Heart right ventricle (tissue), 16 donors: ENCODE measurements around the gene NR3C1. TPM values are rescaled to one million over a fixed set of nuclear protein-coding genes. Genes with fewer than 3 reads are reported as not detected.

Experiments used
- ATAC-seq, 8 donors: fragments of 200-7000 bp; cut with Tn5 transposase; one replicate each; pipeline ENCODE4 v1.9.1; 2020; ENCODE audit warnings: mild to moderate bottlenecking in 8 of 8, moderate library complexity in 8 of 8, moderate number of reproducible peaks in 1 of 8
- DNase-seq, 2 donors: peaks; one replicate each; pipeline ENCODE4 v3.0.0-alpha.2; 2020
- H3K27ac ChIP-seq, 10 donors: fragments of 200-600 bp; sonication (generic) in 2 of 10; one replicate each; pipeline versions ENCODE4 v1.5.0 to v1.8.0; 2020 to 2022; ENCODE audit warnings: mild to moderate bottlenecking in 3 of 10
- H3K27me3 ChIP-seq, 7 donors: fragments of 200-600 bp; one replicate each; pipeline ENCODE4 v1.8.0; 2021 to 2022; ENCODE audit warnings: mild to moderate bottlenecking in 2 of 7
- H3K36me3 ChIP-seq, 9 donors: fragments of 200-600 bp; sonication (generic) in 1 of 9; one replicate each; pipeline versions ENCODE4 v1.5.0 to v1.8.0; 2020 to 2022; ENCODE audit warnings: mild to moderate bottlenecking in 2 of 9
- H3K4me1 ChIP-seq, 9 donors: fragments of 200-600 bp; sonication (generic) in 1 of 9; one replicate each; pipeline versions ENCODE4 v1.5.0 to v1.8.0; 2020 to 2022; ENCODE audit warnings: mild to moderate bottlenecking in 4 of 9
- H3K4me3 ChIP-seq, 10 donors: fragments of 200-600 bp; sonication (generic) in 2 of 10; one replicate each; pipeline versions ENCODE4 v1.5.0 to v1.8.0; 2020 to 2022; ENCODE audit warnings: mild to moderate bottlenecking in 7 of 10, moderate library complexity in 2 of 10
- H3K9me3 ChIP-seq, 11 donors: fragments of 200-600 bp in 10 of 11; sonication (generic) in 2 of 11; one replicate each; pipeline versions ENCODE4 v1.5.0 to v1.8.0; 2013 to 2022; ENCODE audit warnings: mild to moderate bottlenecking in 2 of 11, control low read depth in 1 of 11, moderate library complexity in 1 of 11
- CTCF ChIP-seq, 9 donors: fragments of 200-600 bp; sonication (generic) in 2 of 9; IDR thresholded peaks; one replicate each; pipeline versions ENCODE4 v1.5.0 to v1.8.0; 2021 to 2022; ENCODE audit warnings: antibody characterized with exemption in 9 of 9, mild to moderate bottlenecking in 5 of 9, moderate library complexity in 1 of 9
- WGBS, 2 donors: extraction: QIAGEN DNeasy Blood & Tissue Kit; methylation state at CpG; one replicate each; pipeline ENCODE4 v1.1.7; 2013; ENCODE audit warnings: inconsistent platforms in 1 of 2; 5-methylcytosine and 5-hydroxymethylcytosine counted together
- intact Hi-C, 10 donors: fragments of 100-400 bp; cut with DNase I; formaldehyde crosslinking; loops; one replicate each; pipeline versions ENCODE4 v1.11.1 to v1.14.2; 2022
- polyA plus RNA-seq, 2 donors: library from polyadenylated mRNA; stranded (reverse); fragments of 200-250 nt; gene quantifications; one replicate each; pipeline ENCODE4 v1.2.3, GENCODE V29; 2013
- total RNA-seq, 10 donors: library from RNA; stranded (reverse); fragmentation: NEBNext Ultra II Directional in 3 of 10; extraction: Animal tissue kit (Norgen Biotek cat#: 25700) in 3 of 10; gene quantifications; one replicate each; pipeline versions ENCODE4 v1.2.1 to v1.2.4, GENCODE V29; 2021 to 2023
- donor health status: Arrhythmogenic right ventricular cardiomyopathy.
- donor health status: ischemic (EF 13 %, LVEDD 7.1; RV severe dilation, severe dysfunction).
- donor health status: healthy with polysubstance abuse.
- donor health status: DM: no; HTN: yes; CAD: no.
- donor health status: DM: no; HTN: no; CAD: no.
- donor health status: ischemic (EF 25% LVEDD 6.9; RV normal size, moderate dysfunction).
- donor health status: ischemic (EF 25% LVEDD 5.7; RV mildly dilated, moderate dysfunction).
- donor health status: healthy.
- donor health status: DM: yes; HTN: yes; CAD: no.
- donor health status: Ischemic cardiomyopathy.
- donor health status: ischemic (EF 35%, LVEDD 5.7; RV mildly dilated, moderate dysfunction).
- donor health status: nonischemic (EF 11% LVEDD 7.7; RV severe dilation, severe dysfunction).
- donor health status: DM: yes; HTN: yes; CAD: no.
- donor health status: PGD.
- donor health status: ischemic (EF 29% LVEDD 5.4; RV normal size, mild dysfunction).
- donor health status: nonischemic (EF 23%, LVEDD 6.1; RV moderate dilation, normal function).

The NR3C1 gene
- total and polyA plus RNA-seq, 12 donors: 11.0 to 62.3 (median 44.6) TPM

GRCh38 chr5:143402553-143403333 lies 743 bp downstream of the NR3C1 start:
- H3K36me3 ChIP-seq: peaks cover 0 to 16% (median 0%) of the 10 kb centered on the region in 9 donors
- no peaks in the 10 kb centered on the region for H3K27me3 ChIP-seq
- intact Hi-C loops: loop anchor here (5.0 to 10.0 kb wide), 24 partner anchors 85 to 742 kb away; no protein-coding TSS in a partner anchor
- peak overlapping the region; percentile 65 to 97 (median 88) for H3K4me3 ChIP-seq
- DNase-seq (peak; percentile 69 to 73), ATAC-seq (peak; percentile 22 to 66 (median 42))
- peak in 1 of 9 donors; percentile 5 for TF ChIP-seq CTCF (IDR thresholded peaks at IDR 0.05)
- WGBS, 2 donors: 0% methylated on average over 73 to 80 of the region's 80 CpGs
- H3K4me1 ChIP-seq: peaks cover 0 to 49% (median 24%) of the 10 kb centered on the region in 9 donors
- no peaks in the 10 kb centered on the region for H3K9me3 ChIP-seq
- peak overlapping the region; percentile 96 to 100 (median 99) for H3K27ac ChIP-seq

- H3K4me3 ChIP-seq: peak overlapping the region; percentile 65 to 97 (median 88)
- peaks cover 0 to 16% (median 0%) of the 10 kb centered on the region in 9 donors for H3K36me3 ChIP-seq
- H3K9me3 ChIP-seq: no peaks in the 10 kb centered on the region
- no peak for TF ChIP-seq CTCF (IDR thresholded peaks at IDR 0.05)
- intact Hi-C loops: loop anchor here (5.0 to 10.0 kb wide), 24 partner anchors 85 to 743 kb away; no protein-coding TSS in a partner anchor
- WGBS, 2 donors: 0 to 2% methylated on average over 20 of the region's 20 CpGs
- no peaks in the 10 kb centered on the region for H3K27me3 ChIP-seq
- H3K4me1 ChIP-seq: peaks cover 0 to 56% (median 31%) of the 10 kb centered on the region in 9 donors
- peak overlapping the region; percentile 96 to 100 (median 99) for H3K27ac ChIP-seq
- DNase-seq: no peak
- no peak for ATAC-seq
These were observed 1.4 kb downstream of the NR3C1 start for GRCh38 chr5:143402017-143402552.

- DNase-seq (no peak), ATAC-seq (no peak)
- H3K4me3 ChIP-seq: peak overlapping the region; percentile 65 to 97 (median 88)
- intact Hi-C loops: loop anchor here (2.0 to 10.0 kb wide), 25 partner anchors 84 to 743 kb away; no protein-coding TSS in a partner anchor
- peaks cover 0 to 62% (median 38%) of the 10 kb centered on the region in 9 donors for H3K4me1 ChIP-seq
- no peaks in the 10 kb centered on the region for H3K9me3 ChIP-seq
- TF ChIP-seq CTCF (IDR thresholded peaks at IDR 0.05): no peak
- peaks cover 0 to 16% (median 0%) of the 10 kb centered on the region in 9 donors for H3K36me3 ChIP-seq
- 7 to 13% methylated on average over 10 of the region's 10 CpGs for WGBS, 2 donors
- H3K27ac ChIP-seq: peak overlapping the region in 9 of 10 donors; percentile 29 to 100 (median 99)
- no peaks in the 10 kb centered on the region for H3K27me3 ChIP-seq
These were observed 2.1 kb downstream of the NR3C1 start for GRCh38 chr5:143401227-143402016.
